ENCODE measurements around the gene PTPRT.

PTPRT gene

GRCh38 chr20:43102394-43102793 is 87.3 kb downstream of the PTPRT start:
- peak; percentile 7 for DNase-seq (ENCODE audit: low spot score)
- peak; percentile 38 for TF ChIP-seq CTCF (IDR thresholded peaks at IDR 0.05; ENCODE audit: extremely low read depth, insufficient read depth, missing control alignments)
- in situ Hi-C loops (cut with MboI; ENCODE audit: low pct_unique_long_range_greater_than_20kb, low sequenced_read_pairs, unreplicated experiment) = no loop called here

GRCh38 chr20:43096931-43097260 is 92.8 kb downstream of the PTPRT start:
- in situ Hi-C loops (cut with MboI; ENCODE audit: low pct_unique_long_range_greater_than_20kb, low sequenced_read_pairs, unreplicated experiment) = no loop called here
- no peak for DNase-seq (ENCODE audit: low spot score)
- no peak for TF ChIP-seq CTCF (IDR thresholded peaks at IDR 0.05; ENCODE audit: extremely low read depth, insufficient read depth, missing control alignments)

- in situ Hi-C loops (cut with MboI; ENCODE audit: low pct_unique_long_range_greater_than_20kb, low sequenced_read_pairs, unreplicated experiment) = no loop called here
Observed at GRCh38 chr20:43096126-43096930, 93.4 kb downstream of the PTPRT start.

GRCh38 chr20:43095034-43095433 is 94.7 kb downstream of the PTPRT start:
- in situ Hi-C loops (cut with MboI; ENCODE audit: low pct_unique_long_range_greater_than_20kb, low sequenced_read_pairs, unreplicated experiment) = no loop called here
- no peak for DNase-seq (ENCODE audit: low spot score)
- no peak for TF ChIP-seq CTCF (IDR thresholded peaks at IDR 0.05; ENCODE audit: extremely low read depth, insufficient read depth, missing control alignments)

More at GRCh38 chr20:43096126-43096930, 93.4 kb downstream of the PTPRT start:
- no peak for TF ChIP-seq CTCF (IDR thresholded peaks at IDR 0.05; ENCODE audit: extremely low read depth, insufficient read depth, missing control alignments)
- DNase-seq (ENCODE audit: low spot score) = no peak

GRCh38 chr20:43092386-43093088 is 97.2 kb downstream of the PTPRT start:
- in situ Hi-C loops (cut with MboI; ENCODE audit: low pct_unique_long_range_greater_than_20kb, low sequenced_read_pairs, unreplicated experiment) = no loop called here
- no peak for TF ChIP-seq CTCF (IDR thresholded peaks at IDR 0.05; ENCODE audit: extremely low read depth, insufficient read depth, missing control alignments)
- DNase-seq (ENCODE audit: low spot score) = no peak

- no peak for DNase-seq (ENCODE audit: low spot score)
- in situ Hi-C loops (cut with MboI; ENCODE audit: low pct_unique_long_range_greater_than_20kb, low sequenced_read_pairs, unreplicated experiment) = no loop called here
- no peak for TF ChIP-seq CTCF (IDR thresholded peaks at IDR 0.05; ENCODE audit: extremely low read depth, insufficient read depth, missing control alignments)
Observed at GRCh38 chr20:43068482-43068881, 121.2 kb downstream of the PTPRT start.

Data from GM13977 (cell line).